NCI-H446 (cell line): Measurements from ENCODE around the gene B4GALNT4.
"Not testable (repeated sequence)": the region's sequence is repeated elsewhere in the genome, so short reads cannot be mapped to it uniquely, and the experiment has no call there.

Experiments used
- DNase-seq, 2 experiments: peaks; one replicate each; lab custom pipeline; 2025; lab: John Stamatoyannopoulos, UW

Gene B4GALNT4

GRCh38 chr11:422249-422656 lies 53.0 kb downstream of the B4GALNT4 start:
- no peak for DNase-seq

GRCh38 chr11:424232-424631 lies 54.9 kb downstream of the B4GALNT4 start:
- DNase-seq: no peak

- not testable (repeated sequence) for DNase-seq
Observed at GRCh38 chr11:424766-425165, 55.5 kb downstream of the B4GALNT4 start.

GRCh38 chr11:425301-425700 lies 56.0 kb downstream of the B4GALNT4 start:
- DNase-seq: no peak

GRCh38 chr11:426851-427250 lies 57.6 kb downstream of the B4GALNT4 start:
- DNase-seq: no peak

GRCh38 chr11:428295-428694 lies 59.0 kb downstream of the B4GALNT4 start:
- DNase-seq: no peak

- DNase-seq: no peak
Observed at GRCh38 chr11:429391-429790, 60.1 kb downstream of the B4GALNT4 start.

- no peak for DNase-seq
Observed at GRCh38 chr11:429931-430456, 60.7 kb downstream of the B4GALNT4 start.
